Measurements from ENCODE around the gene DOK3.
"Not testable (repeated sequence)": the region's sequence is repeated elsewhere in the genome, so short reads cannot be mapped to it uniquely, and the experiment has no call there.

DOK3 gene

GRCh38 chr5:177496070-177496726 lies 13.4 kb downstream of the DOK3 start:
- no peak for DNase-seq

- DNase-seq = no peak
Observed at GRCh38 chr5:177495243-177496060, 14.2 kb downstream of the DOK3 start.

- DNase-seq = no peak
Observed at GRCh38 chr5:177494346-177495195, 15.1 kb downstream of the DOK3 start.

GRCh38 chr5:177493795-177494345 lies 15.8 kb downstream of the DOK3 start:
- no peak for DNase-seq

- DNase-seq = no peak
Observed at GRCh38 chr5:177492841-177493240, 16.8 kb downstream of the DOK3 start.

GRCh38 chr5:177491983-177492746 lies 17.5 kb downstream of the DOK3 start:
- no peak for DNase-seq

- no peak for DNase-seq
Observed at GRCh38 chr5:177491429-177491945, 18.1 kb downstream of the DOK3 start.

GRCh38 chr5:177490992-177491391 lies 18.6 kb downstream of the DOK3 start:
- no peak for DNase-seq

GRCh38 chr5:177490311-177490991 lies 19.2 kb downstream of the DOK3 start:
- DNase-seq = no peak

GRCh38 chr5:177489119-177489716 lies 20.4 kb downstream of the DOK3 start:
- no peak for DNase-seq

- no peak for DNase-seq
Observed at GRCh38 chr5:177487975-177488374, 21.7 kb downstream of the DOK3 start.

- DNase-seq = no peak
Observed at GRCh38 chr5:177487144-177487543, 22.5 kb downstream of the DOK3 start.

- DNase-seq = no peak
Observed at GRCh38 chr5:177486256-177486655, 23.4 kb downstream of the DOK3 start.

GRCh38 chr5:177485753-177486152 lies 23.9 kb downstream of the DOK3 start:
- DNase-seq = not testable (repeated sequence)

- no peak for DNase-seq
Observed at GRCh38 chr5:177484902-177485549, 24.6 kb downstream of the DOK3 start.

GRCh38 chr5:177483994-177484901 lies 25.4 kb downstream of the DOK3 start:
- no peak for DNase-seq

- DNase-seq = no peak
Observed at GRCh38 chr5:177483042-177483441, 26.6 kb downstream of the DOK3 start.

GRCh38 chr5:177482359-177482795 lies 27.2 kb downstream of the DOK3 start:
- no peak for DNase-seq

GRCh38 chr5:177479774-177480173 lies 29.9 kb downstream of the DOK3 start:
- no peak for DNase-seq

Data from NCI-H2081 (cell line).